IMR-90 (cell line): ENCODE results near the gene BPIFB2. TPM values are rescaled to one million over a fixed set of nuclear protein-coding genes. Genes with fewer than 3 reads are reported as not detected.

ENCODE experiments used
- ATAC-seq: fragments of 200-7000 bp; cut with Tn5 transposase; 2 replicates; pipeline ENCODE4 v1.9.1; 2020; ENCODE audit warnings: low read depth, mild to moderate bottlenecking, moderate library complexity
- BruUV-seq: library from RNA; stranded (reverse); fragments of 400-500 nt; replicated peaks from 2 replicates; lab custom pipeline; 2021; lab: Mats Ljungman, UMichigan
- CTCF ChIA-PET: fragments of 300-600 bp; formaldehyde crosslinking; extraction: SDS; loops from one replicate; lab custom pipeline; 2021; ENCODE audit warnings: antibody characterized with exemption; lab: Yijun Ruan, JAX
- POLR2A ChIA-PET: fragments of 300-600 bp; sonication (Branson Sonifier 250); formaldehyde crosslinking; loops from one replicate; lab custom pipeline; 2022; ENCODE audit warnings: antibody characterized with exemption; ENCODE audit not compliant: unreplicated experiment; lab: Charles Lee
- DNase-seq: peaks from one replicate; pipeline ENCODE4 v3.0.0; 2013
- H2AFZ ChIP-seq: replicated peaks from 2 replicates; pipeline ENCODE3; 2013; ENCODE audit warnings: low read length, mild to moderate bottlenecking; ENCODE audit not compliant: poor library complexity
- H2AK5ac ChIP-seq: 2 replicates; pipeline ENCODE4 v1.6.1; 2013; ENCODE audit warnings: low read depth, low read length, inconsistent platforms
- H2AK9ac ChIP-seq: replicated peaks from 2 replicates; pipeline ENCODE3; 2013; ENCODE audit warnings: mild to moderate bottlenecking, low read depth, low read length, moderate library complexity; ENCODE audit not compliant: poor library complexity
- H2BK120ac ChIP-seq: 2 replicates; pipeline ENCODE4 v1.6.1; 2013; ENCODE audit warnings: low read depth, low read length, inconsistent platforms
- H2BK15ac ChIP-seq: 3 replicates; pipeline ENCODE4 v1.6.1; 2013; ENCODE audit warnings: low read depth, low read length, inconsistent platforms
- H2BK20ac ChIP-seq: 2 replicates; pipeline ENCODE4 v1.6.1; 2013; ENCODE audit warnings: low read depth, mild to moderate bottlenecking, inconsistent platforms, low read length, moderate library complexity
- H2BK5ac ChIP-seq: 2 replicates; pipeline ENCODE4 v1.6.1; 2013; ENCODE audit warnings: mild to moderate bottlenecking, low read depth, low read length, inconsistent platforms; ENCODE audit not compliant: poor library complexity, severe bottlenecking
- H3K14ac ChIP-seq: replicated peaks from 2 replicates; pipeline ENCODE4 v1.6.1; 2013; ENCODE audit warnings: low read depth, low read length, inconsistent platforms
- H3K18ac ChIP-seq: 2 replicates; pipeline ENCODE4 v1.6.1; 2013; ENCODE audit warnings: low read depth, low read length, control low read depth
- H3K23ac ChIP-seq: 2 replicates; pipeline ENCODE4 v1.6.1; 2013; ENCODE audit warnings: low read depth, low read length, inconsistent platforms
- H3K27ac ChIP-seq: 2 replicates; pipeline ENCODE4 v1.5.1; 2013; ENCODE audit warnings: mild to moderate bottlenecking, control low read depth, low read length; ENCODE audit not compliant: insufficient read depth
- H3K27me3 ChIP-seq: 2 replicates; pipeline ENCODE4 v1.6.1; 2013; ENCODE audit warnings: low read length; ENCODE audit not compliant: control insufficient read depth, insufficient read depth
- H3K36me3 ChIP-seq: 2 replicates; pipeline ENCODE4 v1.6.1; 2013; ENCODE audit warnings: low read length, mixed read lengths; ENCODE audit not compliant: control insufficient read depth, insufficient read depth
- H3K4ac ChIP-seq: 2 replicates; pipeline ENCODE4 v1.6.1; 2013; ENCODE audit warnings: low read depth, low read length, inconsistent platforms
- H3K4me1 ChIP-seq: 2 replicates; pipeline ENCODE4 v1.6.1; 2013; ENCODE audit warnings: low read length, mixed read lengths; ENCODE audit not compliant: control insufficient read depth, insufficient read depth
- H3K4me2 ChIP-seq: 2 replicates; pipeline ENCODE4 v1.6.1; 2013; ENCODE audit warnings: low read depth, mild to moderate bottlenecking, control low read depth, low read length, moderate library complexity
- H3K4me3 ChIP-seq: 2 replicates; pipeline ENCODE4 v1.5.1; 2013; ENCODE audit warnings: low read depth, mild to moderate bottlenecking, control low read depth, low read length, moderate library complexity; ENCODE audit not compliant: insufficient read depth
- H3K56ac ChIP-seq: 2 replicates; pipeline ENCODE4 v1.6.1; 2013; ENCODE audit warnings: low read length, inconsistent platforms; ENCODE audit not compliant: insufficient read depth; ENCODE audit errors: extremely low read depth
- H3K79me1 ChIP-seq, 2 experiments: 2 replicates each; pipeline ENCODE4 v1.6.1; 2013; ENCODE audit warnings: low read length in 2 of 2, inconsistent platforms in 1 of 2, low read depth in 1 of 2
- H3K9ac ChIP-seq: 2 replicates; pipeline ENCODE4 v1.6.1; 2013; ENCODE audit warnings: low read depth, low read length, control low read depth
- H3K9me1 ChIP-seq: 2 replicates; pipeline ENCODE4 v1.6.1; 2013; ENCODE audit warnings: low read length, inconsistent platforms; ENCODE audit not compliant: insufficient read depth
- H3K9me3 ChIP-seq: 2 replicates; pipeline ENCODE4 v1.6.1; 2013; ENCODE audit warnings: low read length; ENCODE audit not compliant: control insufficient read depth, insufficient read depth
- H4K20me1 ChIP-seq: 2 replicates; pipeline ENCODE4 v1.6.1; 2013; ENCODE audit warnings: low read length, inconsistent platforms; ENCODE audit not compliant: insufficient read depth
- H4K5ac ChIP-seq: 2 replicates; pipeline ENCODE4 v1.6.1; 2013; ENCODE audit warnings: mild to moderate bottlenecking, low read depth, low read length, control low read depth
- H4K8ac ChIP-seq, 2 experiments: 2 replicates each; pipeline ENCODE4 v1.6.1; 2013; ENCODE audit warnings: low read depth in 2 of 2, low read length in 2 of 2, control low read depth in 1 of 2, inconsistent platforms in 1 of 2
- H4K91ac ChIP-seq: 2 replicates; pipeline ENCODE4 v1.6.1; 2013; ENCODE audit warnings: low read depth, low read length, inconsistent platforms; ENCODE audit not compliant: insufficient read depth
- BHLHE40 ChIP-seq: fragments of 150-350 bp; IDR thresholded peaks from 2 replicates; pipeline ENCODE4 v1.6.1; 2016; ENCODE audit warnings: mild to moderate bottlenecking, low read depth, low read length
- CEBPB ChIP-seq: IDR thresholded peaks from 2 replicates; pipeline ENCODE4 v1.6.1; 2012; ENCODE audit warnings: low read depth, low read length, improper control_type of control experiment
- CHD1 ChIP-seq: IDR thresholded peaks from 2 replicates; pipeline ENCODE4 v1.6.1; 2012; ENCODE audit warnings: low read depth, low read length, improper control_type of control experiment
- CTCF ChIP-seq: conservative IDR thresholded peaks from 2 replicates; pipeline ENCODE4 v1.5.1; 2012; ENCODE audit warnings: mild to moderate bottlenecking, low read depth, low read length, improper control_type of control experiment
- ELK1 ChIP-seq: fragments of 150-350 bp; IDR thresholded peaks from 2 replicates; pipeline ENCODE4 v1.6.1; 2016; ENCODE audit warnings: low read depth, mild to moderate bottlenecking, low read length, moderate library complexity, borderline replicate concordance
- FOS ChIP-seq: fragments of 150-350 bp; IDR thresholded peaks from 2 replicates; pipeline ENCODE4 v1.6.1; 2016; ENCODE audit warnings: low read depth, low read length
- MAFK ChIP-seq: IDR thresholded peaks from 2 replicates; pipeline ENCODE4 v1.6.1; 2012; ENCODE audit warnings: low read depth, low read length, improper control_type of control experiment
- MAZ ChIP-seq: IDR thresholded peaks from 2 replicates; pipeline ENCODE4 v1.6.1; 2012; ENCODE audit warnings: low read depth, mild to moderate bottlenecking, low read length, improper control_type of control experiment, moderate library complexity, borderline replicate concordance
- MXI1 ChIP-seq: IDR thresholded peaks from 2 replicates; pipeline ENCODE4 v1.6.1; 2012; ENCODE audit warnings: low read depth, mild to moderate bottlenecking, low read length, moderate library complexity, borderline replicate concordance
- NFE2L2 ChIP-seq: fragments of 150-350 bp; IDR thresholded peaks from 2 replicates; pipeline ENCODE4 v1.6.1; 2016; ENCODE audit warnings: low read depth, mild to moderate bottlenecking, low read length
- POLR2A ChIP-seq: IDR thresholded peaks from 2 replicates; pipeline ENCODE4 v1.6.1; 2012; ENCODE audit warnings: mild to moderate bottlenecking, low read depth, low read length
- RAD21 ChIP-seq: IDR thresholded peaks from 2 replicates; pipeline ENCODE4 v1.6.1; 2012; ENCODE audit warnings: low read length, improper control_type of control experiment
- RCOR1 ChIP-seq: IDR thresholded peaks from 2 replicates; pipeline ENCODE4 v1.6.1; 2012; ENCODE audit warnings: mild to moderate bottlenecking, low read length, improper control_type of control experiment; ENCODE audit not compliant: insufficient replicate concordance
- RFX5 ChIP-seq: IDR thresholded peaks from 2 replicates; pipeline ENCODE4 v1.8.0; 2012; ENCODE audit warnings: low read depth, mild to moderate bottlenecking, low read length, moderate library complexity
- SMC3 ChIP-seq: fragments of 150-350 bp; IDR thresholded peaks from 2 replicates; pipeline ENCODE4 v1.6.1; 2016; ENCODE audit warnings: low read depth, mild to moderate bottlenecking, antibody characterized with exemption, low read length, moderate library complexity
- USF2 ChIP-seq: fragments of 150-350 bp; IDR thresholded peaks from 2 replicates; pipeline ENCODE4 v1.6.1; 2017; ENCODE audit warnings: mild to moderate bottlenecking, antibody characterized with exemption, low read length, low read depth
- WGBS, 2 experiments: methylation state at CpG; one replicate each; pipeline versions ENCODE4 v1.1.5 to v1.1.7; 2013; ENCODE audit warnings: missing lambda C conversion rate in 2 of 2; ENCODE audit not compliant: insufficient read length in 1 of 2; ENCODE audit errors: extremely low coverage in 2 of 2; 5-methylcytosine and 5-hydroxymethylcytosine counted together
- dilution Hi-C: fragments of 300-500 bp; cut with HindIII; formaldehyde crosslinking; loops from one replicate; pipeline ENCODE4 v1.14.3; 2018; ENCODE audit warnings: low sequenced_read_pairs; ENCODE audit not compliant: unreplicated experiment
- in situ Hi-C: fragments of 300-500 bp; cut with MboI; formaldehyde crosslinking; loops from 3 replicates; pipeline ENCODE4 v1.14.3; 2019; ENCODE audit warnings: low sequenced_read_pairs, inconsistent platforms, mixed read lengths
- intact Hi-C: fragments of 100-400 bp; cut with micrococcal nuclease; formaldehyde crosslinking; loops from 2 replicates; pipeline ENCODE4 v1.10.0; 2022
- polyA plus RNA-seq, 3 experiments: library from polyadenylated mRNA; depleted of rRNA; stranded (reverse); fragments of >200 nt; gene quantifications; 2 replicates each; pipeline ENCODE4 v1.2.3, GENCODE V29; 2012; ENCODE audit warnings: low replicate concordance in 1 of 3
- total RNA-seq: library from RNA; depleted of rRNA; stranded (reverse); fragments of >200 nt; gene quantifications from 2 replicates; pipeline ENCODE4 v1.2.3, GENCODE V29; 2012

BPIFB2 gene
- total and polyA plus RNA-seq, 2 of the 4 experiments (the other 2 are of a cell fraction), result not detected

- H4K20me1 ChIP-seq, result no peaks in the 10 kb centered on the region
- TF ChIP-seq BHLHE40, result no peak
- TF ChIP-seq MAZ, result no peak
- TF ChIP-seq CHD1, result no peak
- TF ChIP-seq RFX5, result no peak
- TF ChIP-seq MXI1, result no peak
- TF ChIP-seq ELK1, result no peak
- no peak for TF ChIP-seq SMC3
- no peak for TF ChIP-seq NFE2L2
- TF ChIP-seq POLR2A, result no peak
- no peak for TF ChIP-seq CEBPB
- no peak for TF ChIP-seq USF2
- no peak for TF ChIP-seq RAD21
- TF ChIP-seq RCOR1, result no peak
- TF ChIP-seq MAFK, result no peak
- TF ChIP-seq FOS, result no peak
- no peak for TF ChIP-seq CTCF
- no peak overlapping the region for H3K4me3 ChIP-seq
- DNase-seq, result no peak
- H3K9me1 ChIP-seq, result no peaks in the 10 kb centered on the region
- no peaks in the 10 kb centered on the region; the same call in none of the 2 replicates for H3K27me3 ChIP-seq
- no peak overlapping the region for H3K14ac ChIP-seq
- H4K8ac ChIP-seq, result no peak overlapping the region
- BruUV-seq, result no TSS peak
- dilution Hi-C loops (no loop called here), intact Hi-C loops (no loop called here), in situ Hi-C loops (no loop called here)
- no peak overlapping the region for H2BK120ac ChIP-seq
- no peak for ATAC-seq
- no peak overlapping the region for H3K23ac ChIP-seq
- no peaks in the 10 kb centered on the region for H3K79me1 ChIP-seq
- H3K4me2 ChIP-seq, result no peak overlapping the region
- no peak overlapping the region for H2BK5ac ChIP-seq
- H3K27ac ChIP-seq, result no peak overlapping the region
- no peaks in the 10 kb centered on the region for H3K36me3 ChIP-seq
- H3K9me3 ChIP-seq, result no peaks in the 10 kb centered on the region
- no peaks in the 10 kb centered on the region for H3K4me1 ChIP-seq
- no peak overlapping the region for H2AK5ac ChIP-seq
- no peak overlapping the region for H4K91ac ChIP-seq
- CTCF ChIA-PET, result no interaction called here
- H4K5ac ChIP-seq, result no peak overlapping the region
- H3K4ac ChIP-seq, result no peak overlapping the region
- no peak overlapping the region for H2AK9ac ChIP-seq
- no peak overlapping the region for H2BK20ac ChIP-seq
- WGBS, 2 experiments, result 33% methylated on average over 3 of the region's 9 CpGs; no CpG with 5 or more reads in 1 of the 2 experiments
- no peak overlapping the region for H3K56ac ChIP-seq
- H3K9ac ChIP-seq, result no peak overlapping the region
- POLR2A ChIA-PET, result no interaction called here
- H3K18ac ChIP-seq, result no peak overlapping the region
- no peak overlapping the region for H2AFZ ChIP-seq
- H2BK15ac ChIP-seq, result no peak overlapping the region
Observed at GRCh38 chr20:32999603-33000250, 7.8 kb upstream of the BPIFB2 start.
